GM21576 (cell line): ENCODE results near the gene MISP3.

Source experiments
- ATAC-seq: cut with Tn5 transposase; IDR thresholded peaks from one replicate; pipeline ENCODE4 v1.9.1; 2021; ENCODE audit warnings: mild to moderate bottlenecking, moderate library complexity; ENCODE audit not compliant: unreplicated experiment

The MISP3 gene

DNA sequence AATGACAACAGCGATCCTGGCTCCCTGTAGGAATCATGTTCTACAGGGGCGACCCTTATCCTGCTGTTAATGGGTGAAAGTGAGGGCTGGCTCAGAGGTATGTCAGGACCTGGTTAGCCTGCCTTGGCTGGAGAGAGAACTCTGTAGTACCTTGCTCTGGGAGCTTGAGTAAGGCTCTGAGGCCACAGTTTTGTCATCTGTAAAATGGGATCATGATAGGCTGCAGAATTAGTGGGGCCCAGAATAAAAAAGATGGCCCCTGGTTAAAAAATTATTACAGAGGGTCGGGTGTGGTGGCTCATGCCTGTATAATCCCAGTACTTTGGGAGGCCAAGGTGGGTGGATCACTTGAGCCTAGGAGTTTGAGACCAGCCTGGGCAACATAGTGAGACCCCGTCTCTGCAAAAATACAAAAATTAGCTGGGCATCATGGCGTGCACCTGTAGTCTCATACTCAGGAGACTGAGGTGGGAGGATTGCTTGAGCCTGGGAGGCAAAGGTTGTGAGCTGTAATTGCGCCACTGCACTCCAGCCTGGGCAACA is 28.5 kb downstream of the MISP3 start:
- ATAC-seq = no peak

DNA sequence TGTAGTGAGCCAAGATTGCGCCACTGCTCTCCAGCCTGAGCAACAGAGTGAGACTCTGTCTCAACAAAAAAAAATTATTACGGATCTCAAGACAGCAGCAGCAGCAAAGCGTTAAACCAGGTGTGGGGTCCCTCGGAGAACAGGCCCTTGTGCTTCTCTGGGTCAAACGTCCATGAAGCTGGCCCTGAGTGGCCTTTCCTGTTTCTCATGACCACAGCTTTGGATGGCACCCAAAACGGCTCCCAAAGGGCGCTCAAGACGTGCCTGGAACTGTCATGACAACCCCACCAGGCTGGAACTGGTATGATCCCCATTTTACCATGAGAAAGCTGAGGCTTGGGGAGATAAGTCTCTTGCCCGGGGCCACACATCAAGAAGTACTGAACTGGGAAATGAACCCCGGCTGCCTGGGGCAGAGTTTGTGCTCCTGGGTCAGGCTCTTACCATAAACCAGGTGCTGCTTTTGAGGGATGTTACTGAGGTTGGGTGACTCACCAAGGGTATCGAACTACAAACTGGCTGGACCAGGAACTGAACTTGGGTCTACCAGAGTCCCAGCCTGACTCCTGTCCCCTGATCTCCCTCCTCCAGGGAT is 29.6 kb downstream of the MISP3 start:
- ATAC-seq = no peak

DNA sequence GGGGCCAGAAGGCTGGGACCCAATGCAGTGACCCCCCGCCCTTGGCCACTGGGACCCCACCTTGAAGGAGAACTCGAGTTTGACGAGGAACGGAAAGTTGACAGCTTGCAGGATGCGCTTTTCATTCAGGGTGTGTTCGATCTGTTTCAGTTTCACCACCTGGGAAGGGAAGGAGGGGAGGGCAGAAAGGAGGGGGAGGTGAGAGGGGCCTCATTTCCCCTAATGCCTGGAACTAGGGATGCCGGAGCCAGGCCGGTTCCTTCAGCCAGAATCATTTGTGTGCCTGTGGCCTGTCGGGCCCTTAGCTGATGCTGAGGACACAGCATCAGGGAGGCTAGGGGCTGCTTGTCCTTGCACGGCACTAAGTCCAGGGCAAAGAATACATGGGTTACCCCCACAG is 30.2 kb downstream of the MISP3 start:
- ATAC-seq = no peak

DNA sequence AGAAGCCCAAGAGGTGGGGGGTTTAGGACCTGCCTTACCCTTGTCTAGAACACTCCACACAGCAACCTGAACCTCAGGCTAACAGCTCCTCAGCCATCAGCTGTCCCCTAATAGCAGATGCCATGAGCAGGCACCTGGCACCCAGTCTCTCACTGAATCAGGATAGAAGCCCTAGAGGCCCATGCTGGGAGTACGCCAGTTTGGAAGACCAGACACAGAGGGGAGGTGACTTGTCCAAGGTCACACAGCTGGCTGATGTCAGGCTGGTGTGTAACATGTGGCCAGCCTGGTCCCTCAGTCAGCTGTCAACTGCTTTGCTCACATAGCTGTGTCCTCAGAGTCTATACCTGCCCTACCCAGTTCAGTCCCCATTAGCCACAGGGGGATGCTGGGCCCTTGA is 30.7 kb downstream of the MISP3 start:
- no peak for ATAC-seq

DNA sequence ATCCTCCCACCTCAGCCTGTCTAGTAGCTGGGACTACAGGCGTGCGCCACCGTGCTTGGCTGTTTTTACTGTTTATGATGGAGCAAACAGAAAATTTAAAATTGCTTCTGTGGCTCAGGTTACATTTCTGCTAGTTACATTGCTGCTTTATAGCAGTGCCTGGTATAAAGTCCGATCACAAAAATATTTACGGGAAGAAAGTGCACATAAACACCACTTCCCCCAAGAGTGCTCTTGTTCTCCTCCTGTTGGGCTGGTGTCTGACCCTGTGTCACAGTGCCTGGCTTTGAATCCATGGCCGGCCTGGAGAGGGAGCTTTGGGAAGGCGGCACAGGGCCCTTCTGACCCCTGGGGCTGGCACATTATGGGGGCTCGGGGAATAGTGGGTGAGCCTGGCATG is 33.1 kb downstream of the MISP3 start:
- no peak for ATAC-seq

DNA sequence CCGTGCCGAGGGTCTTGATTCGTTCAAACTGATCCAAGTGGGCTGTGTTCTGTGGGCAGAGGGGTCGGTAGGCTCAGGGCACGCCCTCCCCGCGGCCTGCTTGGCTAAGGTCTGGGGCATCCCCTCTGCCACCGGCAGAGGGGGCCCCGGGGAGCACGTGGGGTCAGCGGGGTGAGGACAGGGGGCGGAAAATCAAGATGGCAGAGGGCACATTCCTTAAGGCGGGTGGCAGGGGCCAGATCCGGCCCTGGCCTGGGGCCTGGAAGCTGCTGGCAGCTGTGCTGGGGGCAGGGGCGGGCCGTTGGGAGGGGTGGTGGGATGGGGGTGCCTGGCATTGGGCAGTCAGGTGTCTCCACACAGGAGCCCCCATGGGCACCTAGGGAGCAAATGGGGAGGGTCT is 34.3 kb downstream of the MISP3 start:
- no peak for ATAC-seq

DNA sequence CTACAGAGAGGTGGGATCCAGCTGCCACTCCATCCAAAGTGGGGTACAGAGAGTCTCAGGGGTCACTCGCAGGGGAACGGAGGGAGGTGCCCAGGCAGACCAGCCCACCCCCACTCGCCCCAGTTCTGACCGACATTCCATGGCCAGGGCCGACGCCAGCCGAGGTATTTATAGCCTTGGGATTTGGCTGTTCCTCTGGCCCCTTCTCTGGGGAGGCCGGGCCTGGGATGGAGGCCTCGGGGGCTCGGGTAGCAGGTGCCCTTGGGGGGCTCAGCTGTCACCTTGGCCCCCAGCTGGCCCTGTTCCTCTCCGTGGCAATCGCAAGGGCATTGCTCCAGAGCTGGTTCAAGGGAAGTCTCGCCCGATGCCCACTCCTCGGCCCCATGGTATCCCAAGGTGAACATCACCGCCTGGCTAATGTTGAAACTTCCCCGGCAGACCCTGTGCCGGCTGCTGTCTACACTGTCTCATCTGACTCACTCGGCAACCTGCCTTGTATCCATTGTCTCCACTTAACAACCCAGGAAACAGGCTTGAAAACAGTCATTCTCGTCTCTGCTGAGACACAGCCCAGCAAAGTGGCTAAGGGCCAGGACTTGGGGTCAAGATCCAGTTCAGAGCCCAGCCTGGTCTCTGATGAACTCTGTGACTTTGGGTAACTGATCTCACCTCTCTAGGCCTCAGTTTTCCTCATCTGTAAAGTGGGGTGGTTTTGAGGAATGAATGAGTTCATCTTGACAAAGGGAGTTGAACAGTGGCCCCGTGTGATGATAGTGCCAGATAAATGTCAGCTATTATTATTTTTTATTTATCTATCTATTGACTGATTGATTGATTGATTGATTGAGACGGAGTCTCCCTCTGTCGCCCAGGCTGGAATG is 35.2 kb downstream of the MISP3 start:
- ATAC-seq = no peak

- no peak for ATAC-seq
Observed at GRCh38 chr19:14110650-14111049, 38.1 kb downstream of the MISP3 start.

- ATAC-seq = no peak
Observed at GRCh38 chr19:14111486-14111885, 38.9 kb downstream of the MISP3 start.

- no peak for ATAC-seq
Observed at GRCh38 chr19:14112051-14112808, 39.6 kb downstream of the MISP3 start.

DNA sequence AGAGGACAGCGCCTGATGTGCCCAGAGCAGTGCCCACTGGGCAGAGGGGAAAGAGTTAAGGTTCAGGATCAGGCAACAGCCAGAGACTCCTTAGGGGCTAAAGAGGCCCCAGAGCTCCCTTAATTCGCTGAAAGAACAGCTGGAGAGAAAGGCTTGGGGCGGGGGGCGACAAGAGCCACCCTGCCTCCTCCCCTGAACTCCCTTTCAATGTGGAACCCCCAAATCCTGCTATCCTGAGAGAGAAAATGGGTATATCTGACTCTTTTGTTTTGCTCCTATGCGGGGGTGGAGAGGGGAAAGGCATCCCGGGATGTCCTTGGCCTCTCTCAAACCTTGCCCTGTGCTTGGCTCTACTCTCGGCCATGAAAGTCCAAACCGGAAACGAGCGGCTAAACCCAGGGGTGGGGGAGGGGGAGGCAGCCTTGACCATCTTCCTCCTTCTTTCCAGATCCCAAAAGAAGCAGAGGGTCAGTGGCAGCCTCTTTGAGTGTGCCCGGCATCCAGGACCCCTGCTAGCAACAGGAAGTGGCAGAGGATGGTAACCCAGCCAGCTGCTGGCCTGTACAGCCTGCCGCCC is 40.3 kb downstream of the MISP3 start:
- ATAC-seq = no peak

DNA sequence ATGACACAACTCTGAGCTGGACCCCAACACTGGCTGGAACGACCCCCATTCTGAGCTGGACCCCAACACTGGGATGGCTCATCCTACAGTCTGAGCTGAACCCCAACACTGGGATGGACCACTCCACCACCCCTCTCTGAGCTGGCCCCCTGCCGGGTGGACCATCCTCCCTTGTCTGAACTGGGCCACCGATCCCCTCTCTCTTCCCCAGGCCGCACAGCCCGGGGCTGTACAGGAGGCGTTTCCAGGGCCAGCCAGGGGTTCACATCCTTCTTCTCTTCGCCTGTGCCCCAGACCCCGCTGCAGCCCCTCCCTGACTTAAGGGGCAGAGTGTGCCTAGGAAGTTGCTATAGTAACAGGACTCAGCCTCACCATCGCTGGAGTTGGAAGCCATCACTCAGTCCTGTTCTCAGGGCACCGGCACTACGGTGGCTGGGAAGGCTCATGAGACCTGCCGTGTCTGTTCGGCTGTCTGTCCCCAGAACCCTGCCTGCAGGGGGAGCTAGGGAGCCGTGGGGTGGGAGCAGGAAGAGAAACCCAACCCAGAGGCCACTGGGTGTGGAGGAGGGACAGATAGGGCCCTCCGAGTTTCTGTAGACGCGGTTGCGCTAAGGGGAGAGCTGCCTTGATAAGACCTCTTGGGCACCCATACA is 41.3 kb downstream of the MISP3 start:
- no peak for ATAC-seq

DNA sequence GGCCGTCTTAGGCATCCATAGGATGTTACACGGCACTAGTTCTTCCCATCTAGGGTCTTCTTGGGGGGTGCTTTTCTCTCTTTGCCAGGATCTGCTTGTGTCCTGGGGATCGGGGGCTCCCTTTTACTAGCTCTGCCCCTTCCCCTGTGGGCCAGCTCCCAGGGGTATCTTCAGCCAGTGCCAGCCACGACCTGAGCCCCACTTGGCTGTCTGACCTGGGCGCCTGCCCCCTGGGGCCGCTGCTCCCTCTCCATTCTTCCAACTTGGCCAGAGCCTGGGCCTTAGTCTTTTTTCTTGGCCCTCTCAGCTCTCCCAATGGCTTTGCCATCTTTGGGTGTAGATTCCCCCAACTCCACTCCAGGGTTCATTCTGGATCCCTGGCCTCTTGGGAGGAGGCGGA is 41.9 kb downstream of the MISP3 start:
- ATAC-seq = no peak

GRCh38 chr19:14114854-14115253 is 42.3 kb downstream of the MISP3 start:
- no peak for ATAC-seq

- no peak for ATAC-seq
Observed at GRCh38 chr19:14115756-14116155, 43.2 kb downstream of the MISP3 start.

- ATAC-seq = no peak
Observed at GRCh38 chr19:14116525-14116917, 43.9 kb downstream of the MISP3 start.

- ATAC-seq = peak; percentile 5
Observed at GRCh38 chr19:14116918-14117578, 44.5 kb downstream of the MISP3 start.

- ATAC-seq = peak; percentile 89
Observed at GRCh38 chr19:14117668-14118164, 45.1 kb downstream of the MISP3 start, which contains the start of gene PRKACA. PRKACA (minus strand) TSS chr19:14117762; CDS start chr19:14117547, 215 bp downstream.

DNA sequence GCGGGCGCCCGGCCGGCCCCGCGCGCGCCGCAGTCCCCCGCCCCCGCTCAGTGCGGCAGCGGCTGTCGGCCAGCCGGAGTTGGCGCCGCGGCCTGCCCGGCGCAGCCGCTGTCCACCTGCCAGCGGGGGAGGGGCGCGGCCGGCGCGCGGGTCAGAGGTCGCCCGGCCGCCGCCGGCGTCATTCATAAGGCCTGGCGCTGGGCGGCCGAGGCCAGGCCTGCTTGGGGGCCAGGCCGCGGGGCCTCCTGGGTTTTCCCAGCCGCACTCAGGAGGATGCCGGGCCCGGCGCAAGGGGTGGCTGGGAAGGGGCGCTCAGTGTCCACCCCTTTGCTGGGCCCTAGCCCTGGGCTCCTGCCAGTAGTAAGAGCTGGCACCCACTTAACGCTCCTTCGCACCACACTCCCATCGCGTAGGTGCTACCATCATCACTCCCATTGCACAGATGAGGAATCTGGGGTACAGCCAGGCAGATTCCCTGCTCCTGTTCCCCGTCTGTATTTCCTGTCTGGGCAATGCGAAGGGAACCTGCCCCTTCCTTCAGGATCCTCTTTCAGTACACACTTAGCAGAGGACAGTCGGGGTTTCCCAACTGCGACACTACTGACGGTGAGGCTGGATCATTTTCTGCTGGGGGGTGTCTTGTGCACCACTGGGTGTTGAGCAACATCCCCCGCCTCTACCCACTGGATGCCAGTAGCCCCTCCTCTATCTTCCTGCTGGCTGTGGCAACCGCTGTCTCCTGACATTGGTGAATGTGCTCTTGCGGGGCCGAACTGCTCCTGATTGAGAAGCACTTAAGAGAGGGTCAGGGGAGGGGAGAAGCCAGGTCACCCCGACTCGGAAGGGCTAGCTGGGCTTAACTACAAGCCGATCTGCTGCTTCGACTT is 45.8 kb downstream of the MISP3 start:
- ATAC-seq = no peak
